HEK293T (cell line): ENCODE data around the gene TRMU.
A peak's percentile ranks its signal among the peaks of the same experiment; 100 is the strongest.

Experiments
- CTCF ChIA-PET: fragments of 350-600 bp; formaldehyde crosslinking; extraction: SDS; loops from one replicate; lab custom pipeline; 2021; ENCODE audit warnings: antibody characterized with exemption, inconsistent platforms; lab: Yijun Ruan, JAX
- POLR2A ChIA-PET: fragments of 350-600 bp; formaldehyde crosslinking; extraction: SDS; loops from one replicate; lab custom pipeline; 2020; ENCODE audit warnings: antibody characterized with exemption, inconsistent platforms; lab: Yijun Ruan, JAX
- DNase-seq: peaks from one replicate; pipeline ENCODE4 v3.0.0; 2012; ENCODE audit warnings: mixed read lengths; ENCODE audit errors: extremely low spot score
- ARNT ChIP-seq: fragments of 450-650 bp; IDR thresholded peaks from 2 replicates; pipeline ENCODE4 v1.6.1; 2017; ENCODE audit warnings: mild to moderate bottlenecking
- BHLHE40 ChIP-seq: fragments of 450-650 bp; IDR thresholded peaks from 2 replicates; pipeline ENCODE4 v1.6.1; 2016; ENCODE audit warnings: mild to moderate bottlenecking, moderate library complexity, borderline replicate concordance
- CTBP1 ChIP-seq: fragments of 450-650 bp; IDR thresholded peaks from 2 replicates; pipeline ENCODE4 v1.6.1; 2016; ENCODE audit warnings: borderline replicate concordance
- ELF4 ChIP-seq: fragments of 450-650 bp; IDR thresholded peaks from 2 replicates; pipeline ENCODE4 v1.6.1; 2017; ENCODE audit warnings: antibody characterized with exemption
- FOXA1 ChIP-seq: fragments of 450-650 bp; IDR thresholded peaks from 2 replicates; pipeline ENCODE4 v1.6.1; 2016; ENCODE audit warnings: mild to moderate bottlenecking
- FOXK2 ChIP-seq: fragments of 450-650 bp; IDR thresholded peaks from 2 replicates; pipeline ENCODE4 v1.6.1; 2016; ENCODE audit warnings: mild to moderate bottlenecking
- FOXM1 ChIP-seq: fragments of 450-650 bp; IDR thresholded peaks from 2 replicates; pipeline ENCODE4 v1.6.1; 2017; ENCODE audit warnings: mild to moderate bottlenecking, borderline replicate concordance
- HDGF ChIP-seq: fragments of 450-650 bp; IDR thresholded peaks from 2 replicates; pipeline ENCODE4 v1.6.1; 2017; ENCODE audit warnings: antibody characterized with exemption, borderline replicate concordance
- L3MBTL2 ChIP-seq: fragments of 450-650 bp; conservative IDR thresholded peaks from 2 replicates; pipeline ENCODE4 v1.6.1; 2016; ENCODE audit warnings: mild to moderate bottlenecking
- LEF1 ChIP-seq: fragments of 450-650 bp; IDR thresholded peaks from 2 replicates; pipeline ENCODE4 v1.6.1; 2017; ENCODE audit warnings: mild to moderate bottlenecking, borderline replicate concordance
- NFRKB ChIP-seq: fragments of 450-650 bp; IDR thresholded peaks from 2 replicates; pipeline ENCODE4 v1.6.1; 2016; ENCODE audit warnings: mild to moderate bottlenecking, moderate library complexity
- PKNOX1 ChIP-seq: fragments of 450-650 bp; IDR thresholded peaks from 2 replicates; pipeline ENCODE4 v1.6.1; 2016
- SP1 ChIP-seq: fragments of 450-650 bp; IDR thresholded peaks from 2 replicates; pipeline ENCODE4 v1.6.1; 2017
- SUZ12 ChIP-seq: fragments of 450-650 bp; IDR thresholded peaks from 2 replicates; pipeline ENCODE4 v1.6.1; 2016; ENCODE audit warnings: mild to moderate bottlenecking
- TARDBP ChIP-seq: fragments of 450-650 bp; IDR thresholded peaks from 2 replicates; pipeline ENCODE4 v1.6.1; 2016
- ZNF384 ChIP-seq: fragments of 450-650 bp; IDR thresholded peaks from 2 replicates; pipeline ENCODE4 v1.6.1; 2016

The TRMU gene

GRCh38 chr22:46368422-46368821 is 32.9 kb downstream of the TRMU start:
- no peak for TF ChIP-seq ARNT
- ChIA-PET POLR2A (no interaction called here), CTCF (interaction anchor here (1.0 to 2.2 kb wide), 10 partner anchors 10 to 179 kb away, joined by 3 to 48 read pairs (median 6); no protein-coding TSS in a partner anchor)
- no peak for DNase-seq

- TF ChIP-seq FOXA1 = no peak
- no peak for TF ChIP-seq ZNF384
- no peak for TF ChIP-seq L3MBTL2
- no peak for TF ChIP-seq PKNOX1
- TF ChIP-seq TARDBP = no peak
- no peak for TF ChIP-seq SUZ12
- TF ChIP-seq BHLHE40 = no peak
- no peak for TF ChIP-seq FOXM1
- no peak for TF ChIP-seq CTBP1
- TF ChIP-seq ARNT = no peak
- no peak for TF ChIP-seq NFRKB
- TF ChIP-seq LEF1 = no peak
- no peak for DNase-seq
- ChIA-PET CTCF (interaction anchor here (2.2 kb wide), 1 partner anchor 173 kb away, joined by 48 read pairs; no protein-coding TSS in a partner anchor), POLR2A (no interaction called here)
Observed at GRCh38 chr22:46368871-46369715, 33.6 kb downstream of the TRMU start.

- TF ChIP-seq NFRKB = no peak
- TF ChIP-seq FOXA1 = no peak
- no peak for TF ChIP-seq LEF1
- TF ChIP-seq TARDBP = no peak
- TF ChIP-seq ELF4 = no peak
- TF ChIP-seq CTBP1 = no peak
- no peak for TF ChIP-seq BHLHE40
- no peak for TF ChIP-seq FOXK2
- TF ChIP-seq FOXM1 = no peak
- TF ChIP-seq ZNF384 = no peak
- no peak for TF ChIP-seq PKNOX1
- no peak for TF ChIP-seq SUZ12
- CTCF ChIA-PET = no interaction called here
- no peak for DNase-seq
- POLR2A ChIA-PET = no interaction called here
Observed at GRCh38 chr22:46369716-46370583, 34.4 kb downstream of the TRMU start.

GRCh38 chr22:46370584-46371291 is 35.2 kb downstream of the TRMU start:
- ChIA-PET POLR2A (no interaction called here), CTCF (no interaction called here)
- TF ChIP-seq ZNF384 (no peak), FOXK2 (no peak), FOXM1 (no peak), NFRKB (no peak), ELF4 (no peak), PKNOX1 (no peak), LEF1 (no peak), SP1 (no peak), FOXA1 (no peak), HDGF (no peak), BHLHE40 (no peak), L3MBTL2 (no peak), CTBP1 (no peak), TARDBP (no peak), ARNT (no peak), SUZ12 (no peak)
- no peak for DNase-seq

- no peak for DNase-seq
- CTCF ChIA-PET = interaction anchor here (0.5 kb wide), 1 partner anchor 264 kb away, joined by 3 read pairs; no protein-coding TSS in a partner anchor
- POLR2A ChIA-PET = no interaction called here
- TF ChIP-seq HDGF (no peak), ARNT (no peak), PKNOX1 (no peak), LEF1 (no peak), NFRKB (no peak), BHLHE40 (no peak), ZNF384 (no peak), FOXK2 (no peak), TARDBP (0 out of 2 replicates have a peak, but pooled peaks have one; percentile 14)
Observed at GRCh38 chr22:46371623-46372226, 36.2 kb downstream of the TRMU start.
